ENCODE data around the gene ATP6V0A1. TPM values are rescaled to one million over a fixed set of nuclear protein-coding genes. Genes with fewer than 3 reads are reported as not detected.

ATP6V0A1 gene
- total and polyA plus RNA-seq, 4 donors: 31.5 to 94.6 (median 45.2) TPM

DNA sequence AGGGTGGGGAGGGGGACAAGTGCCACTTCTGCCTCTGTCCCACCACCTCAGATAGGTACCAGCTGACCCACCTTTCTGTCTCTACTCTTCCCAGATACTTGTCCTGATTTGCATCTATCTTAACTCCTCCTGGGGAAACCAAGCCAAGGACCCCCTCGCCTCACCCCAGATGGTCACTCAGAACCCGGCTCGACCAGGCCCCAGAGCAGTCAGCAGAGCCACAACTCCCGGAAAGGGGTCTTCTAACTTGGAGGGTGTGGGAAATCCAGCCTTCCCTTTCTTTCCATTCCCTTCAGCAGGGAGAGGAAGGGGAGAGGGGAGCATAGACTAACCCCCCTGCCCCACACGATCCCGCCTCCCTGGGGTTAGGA is 37.6 kb upstream of the ATP6V0A1 start:
- peaks cover 4 to 12% (median 8%) of the 10 kb centered on the region in 4 donors for H3K4me1 ChIP-seq (ENCODE audit: control insufficient read depth in 4 of 4, insufficient read depth in 4 of 4, low read length in 3 of 4)
- no peaks in the 10 kb centered on the region for H3K9me3 ChIP-seq (ENCODE audit: control insufficient read depth in 4 of 4, low read length in 3 of 4)
- H3K27me3 ChIP-seq (ENCODE audit: control insufficient read depth in 4 of 4, insufficient read depth in 4 of 4, low read length in 3 of 4): peaks cover 0 to 4% (median 0%) of the 10 kb centered on the region in 4 donors
- no peaks in the 10 kb centered on the region for H3K36me3 ChIP-seq (ENCODE audit: control insufficient read depth in 4 of 4, insufficient read depth in 3 of 4, low read depth in 1 of 4, low read length in 3 of 4)
- no peak for DNase-seq (ENCODE audit: low spot score)
- H3K27ac ChIP-seq (ENCODE audit: low read depth in 1 of 2, low read length in 2 of 2): peak overlapping the region; percentile 0 to 74
- H3K9ac ChIP-seq (ENCODE audit: low read depth in 1 of 2, low read length in 2 of 2): no peak overlapping the region
- H3K4me3 ChIP-seq (ENCODE audit: low read depth in 1 of 3, low read length in 3 of 3): peak overlapping the region in 1 of 3 donors; percentile 57
- TF ChIP-seq SP1 (IDR thresholded peaks at IDR 0.05): no peak
- TF ChIP-seq HNF4A (conservative IDR thresholded peaks at IDR 0.05): no peak
- TF ChIP-seq GABPA (IDR thresholded peaks at IDR 0.05 in 1 of 2, conservative IDR thresholded peaks at IDR 0.05 in 1 of 2): no peak
- no peak for TF ChIP-seq RAD21 (IDR thresholded peaks at IDR 0.05)
- TF ChIP-seq, protein P1, sequence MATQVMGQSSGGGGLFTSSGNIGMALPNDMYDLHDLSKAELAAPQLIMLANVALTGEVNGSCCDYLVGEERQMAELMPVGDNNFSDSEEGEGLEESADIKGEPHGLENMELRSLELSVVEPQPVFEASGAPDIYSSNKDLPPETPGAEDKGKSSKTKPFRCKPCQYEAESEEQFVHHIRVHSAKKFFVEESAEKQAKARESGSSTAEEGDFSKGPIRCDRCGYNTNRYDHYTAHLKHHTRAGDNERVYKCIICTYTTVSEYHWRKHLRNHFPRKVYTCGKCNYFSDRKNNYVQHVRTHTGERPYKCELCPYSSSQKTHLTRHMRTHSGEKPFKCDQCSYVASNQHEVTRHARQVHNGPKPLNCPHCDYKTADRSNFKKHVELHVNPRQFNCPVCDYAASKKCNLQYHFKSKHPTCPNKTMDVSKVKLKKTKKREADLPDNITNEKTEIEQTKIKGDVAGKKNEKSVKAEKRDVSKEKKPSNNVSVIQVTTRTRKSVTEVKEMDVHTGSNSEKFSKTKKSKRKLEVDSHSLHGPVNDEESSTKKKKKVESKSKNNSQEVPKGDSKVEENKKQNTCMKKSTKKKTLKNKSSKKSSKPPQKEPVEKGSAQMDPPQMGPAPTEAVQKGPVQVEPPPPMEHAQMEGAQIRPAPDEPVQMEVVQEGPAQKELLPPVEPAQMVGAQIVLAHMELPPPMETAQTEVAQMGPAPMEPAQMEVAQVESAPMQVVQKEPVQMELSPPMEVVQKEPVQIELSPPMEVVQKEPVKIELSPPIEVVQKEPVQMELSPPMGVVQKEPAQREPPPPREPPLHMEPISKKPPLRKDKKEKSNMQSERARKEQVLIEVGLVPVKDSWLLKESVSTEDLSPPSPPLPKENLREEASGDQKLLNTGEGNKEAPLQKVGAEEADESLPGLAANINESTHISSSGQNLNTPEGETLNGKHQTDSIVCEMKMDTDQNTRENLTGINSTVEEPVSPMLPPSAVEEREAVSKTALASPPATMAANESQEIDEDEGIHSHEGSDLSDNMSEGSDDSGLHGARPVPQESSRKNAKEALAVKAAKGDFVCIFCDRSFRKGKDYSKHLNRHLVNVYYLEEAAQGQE (IDR thresholded peaks at IDR 0.05): no peak
- TF ChIP-seq, protein P2, sequence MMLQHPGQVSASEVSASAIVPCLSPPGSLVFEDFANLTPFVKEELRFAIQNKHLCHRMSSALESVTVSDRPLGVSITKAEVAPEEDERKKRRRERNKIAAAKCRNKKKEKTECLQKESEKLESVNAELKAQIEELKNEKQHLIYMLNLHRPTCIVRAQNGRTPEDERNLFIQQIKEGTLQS (IDR thresholded peaks at IDR 0.05): no peak
- no peak for TF ChIP-seq HNF4G (IDR thresholded peaks at IDR 0.05)
- TF ChIP-seq JUND (IDR thresholded peaks at IDR 0.05): no peak
- TF ChIP-seq, protein P3, sequence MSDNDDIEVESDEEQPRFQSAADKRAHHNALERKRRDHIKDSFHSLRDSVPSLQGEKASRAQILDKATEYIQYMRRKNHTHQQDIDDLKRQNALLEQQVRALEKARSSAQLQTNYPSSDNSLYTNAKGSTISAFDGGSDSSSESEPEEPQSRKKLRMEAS (IDR thresholded peaks at IDR 0.05): no peak
- no peak for TF ChIP-seq YY1 (IDR thresholded peaks at IDR 0.05)
- TF ChIP-seq EGR1 (IDR thresholded peaks at IDR 0.05; ENCODE audit: low read depth in 2 of 2): no peak
- TF ChIP-seq NR2F2 (IDR thresholded peaks at IDR 0.05): no peak
- TF ChIP-seq, protein P4, sequence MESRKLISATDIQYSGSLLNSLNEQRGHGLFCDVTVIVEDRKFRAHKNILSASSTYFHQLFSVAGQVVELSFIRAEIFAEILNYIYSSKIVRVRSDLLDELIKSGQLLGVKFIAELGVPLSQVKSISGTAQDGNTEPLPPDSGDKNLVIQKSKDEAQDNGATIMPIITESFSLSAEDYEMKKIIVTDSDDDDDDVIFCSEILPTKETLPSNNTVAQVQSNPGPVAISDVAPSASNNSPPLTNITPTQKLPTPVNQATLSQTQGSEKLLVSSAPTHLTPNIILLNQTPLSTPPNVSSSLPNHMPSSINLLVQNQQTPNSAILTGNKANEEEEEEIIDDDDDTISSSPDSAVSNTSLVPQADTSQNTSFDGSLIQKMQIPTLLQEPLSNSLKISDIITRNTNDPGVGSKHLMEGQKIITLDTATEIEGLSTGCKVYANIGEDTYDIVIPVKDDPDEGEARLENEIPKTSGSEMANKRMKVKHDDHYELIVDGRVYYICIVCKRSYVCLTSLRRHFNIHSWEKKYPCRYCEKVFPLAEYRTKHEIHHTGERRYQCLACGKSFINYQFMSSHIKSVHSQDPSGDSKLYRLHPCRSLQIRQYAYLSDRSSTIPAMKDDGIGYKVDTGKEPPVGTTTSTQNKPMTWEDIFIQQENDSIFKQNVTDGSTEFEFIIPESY (IDR thresholded peaks at IDR 0.05): no peak
- TF ChIP-seq TAF1 (conservative IDR thresholded peaks at IDR 0.05): no peak
- no peak for TF ChIP-seq FOXA1 (IDR thresholded peaks at IDR 0.05)
- no peak for TF ChIP-seq FOXA2 (IDR thresholded peaks at IDR 0.05)
- TF ChIP-seq RXRA (IDR thresholded peaks at IDR 0.05): no peak
- TF ChIP-seq, protein P5, sequence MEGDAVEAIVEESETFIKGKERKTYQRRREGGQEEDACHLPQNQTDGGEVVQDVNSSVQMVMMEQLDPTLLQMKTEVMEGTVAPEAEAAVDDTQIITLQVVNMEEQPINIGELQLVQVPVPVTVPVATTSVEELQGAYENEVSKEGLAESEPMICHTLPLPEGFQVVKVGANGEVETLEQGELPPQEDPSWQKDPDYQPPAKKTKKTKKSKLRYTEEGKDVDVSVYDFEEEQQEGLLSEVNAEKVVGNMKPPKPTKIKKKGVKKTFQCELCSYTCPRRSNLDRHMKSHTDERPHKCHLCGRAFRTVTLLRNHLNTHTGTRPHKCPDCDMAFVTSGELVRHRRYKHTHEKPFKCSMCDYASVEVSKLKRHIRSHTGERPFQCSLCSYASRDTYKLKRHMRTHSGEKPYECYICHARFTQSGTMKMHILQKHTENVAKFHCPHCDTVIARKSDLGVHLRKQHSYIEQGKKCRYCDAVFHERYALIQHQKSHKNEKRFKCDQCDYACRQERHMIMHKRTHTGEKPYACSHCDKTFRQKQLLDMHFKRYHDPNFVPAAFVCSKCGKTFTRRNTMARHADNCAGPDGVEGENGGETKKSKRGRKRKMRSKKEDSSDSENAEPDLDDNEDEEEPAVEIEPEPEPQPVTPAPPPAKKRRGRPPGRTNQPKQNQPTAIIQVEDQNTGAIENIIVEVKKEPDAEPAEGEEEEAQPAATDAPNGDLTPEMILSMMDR (IDR thresholded peaks at IDR 0.05; ENCODE audit: low read depth, low read length, missing input control): no peak
- 50% methylated on average over 6 of the region's 6 CpGs for WGBS
